Activated naive CD8-positive, alpha-beta T cell treated with anti-CD3 and anti-CD28 coated beads, Interleukin-2, amount 50 U/mL, for 16 hours (primary cell): ENCODE data around the gene C16orf78.

Experiments used
- DNase-seq: peaks from one replicate; pipeline ENCODE4 v3.0.0-alpha.2; 2020; ENCODE audit warnings: low read depth, low spot score

C16orf78 gene

DNA sequence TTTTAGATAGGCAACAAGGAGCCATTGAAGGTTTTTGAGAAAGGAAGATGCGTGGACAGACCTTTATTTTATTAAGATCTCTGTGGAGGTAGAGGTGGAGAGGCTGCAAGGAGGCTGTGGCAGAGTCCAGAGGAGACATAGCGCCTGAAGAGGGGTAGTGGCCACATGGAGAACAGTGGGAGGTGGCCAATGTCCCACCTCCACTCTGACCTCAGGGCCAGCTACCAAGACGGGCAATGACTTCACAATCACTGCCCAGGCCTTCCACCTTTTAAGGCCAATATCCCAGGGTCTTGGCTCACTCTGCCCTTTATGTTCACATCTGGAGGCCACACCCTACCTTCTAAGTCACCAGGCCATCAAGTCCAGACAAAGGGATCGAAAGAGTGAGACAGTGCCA lies at the start of gene C16orf78:
C16orf78 (plus strand) TSS at position 301 of the 400 bp plus-strand sequence. CDS start 136 bp downstream, outside the sequence.
- no peak for DNase-seq

GRCh38 chr16:49324703-49325102 lies 48.9 kb upstream of the C16orf78 start:
- no peak for DNase-seq

GRCh38 chr16:49327466-49327865 lies 46.1 kb upstream of the C16orf78 start:
- DNase-seq, result no peak

GRCh38 chr16:49328325-49328724 lies 45.3 kb upstream of the C16orf78 start:
- DNase-seq, result no peak

DNA sequence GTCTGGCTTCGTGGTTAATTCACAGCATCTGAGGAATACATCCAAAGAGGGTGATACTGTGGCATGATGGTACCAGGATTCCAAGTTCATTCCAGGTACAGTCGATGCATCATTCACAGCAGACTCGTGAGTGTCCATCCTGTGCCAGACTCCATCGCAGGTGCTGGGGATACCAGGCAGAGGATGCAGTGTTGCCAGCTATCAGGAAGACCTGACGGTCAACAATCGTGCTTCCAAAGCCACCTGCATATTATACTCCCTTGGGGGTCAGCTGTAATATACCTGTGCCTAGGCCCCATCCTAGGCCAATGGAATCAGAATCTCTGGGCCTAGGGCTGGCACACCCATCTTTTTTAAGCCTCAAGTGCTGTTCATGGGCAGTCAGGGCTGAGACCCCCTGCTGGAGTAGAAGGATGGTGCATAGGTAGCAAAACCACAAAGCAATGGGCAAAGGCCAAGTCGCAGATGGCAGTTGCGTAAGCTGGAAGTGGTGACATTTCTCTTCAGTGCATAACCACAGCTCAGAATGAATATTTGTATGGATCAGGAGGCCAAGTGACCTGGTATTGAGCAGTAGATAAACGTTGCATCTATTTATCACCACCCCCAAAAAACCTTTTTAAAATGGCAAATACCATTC lies 42.9 kb upstream of the C16orf78 start:
- DNase-seq, result no peak

DNA sequence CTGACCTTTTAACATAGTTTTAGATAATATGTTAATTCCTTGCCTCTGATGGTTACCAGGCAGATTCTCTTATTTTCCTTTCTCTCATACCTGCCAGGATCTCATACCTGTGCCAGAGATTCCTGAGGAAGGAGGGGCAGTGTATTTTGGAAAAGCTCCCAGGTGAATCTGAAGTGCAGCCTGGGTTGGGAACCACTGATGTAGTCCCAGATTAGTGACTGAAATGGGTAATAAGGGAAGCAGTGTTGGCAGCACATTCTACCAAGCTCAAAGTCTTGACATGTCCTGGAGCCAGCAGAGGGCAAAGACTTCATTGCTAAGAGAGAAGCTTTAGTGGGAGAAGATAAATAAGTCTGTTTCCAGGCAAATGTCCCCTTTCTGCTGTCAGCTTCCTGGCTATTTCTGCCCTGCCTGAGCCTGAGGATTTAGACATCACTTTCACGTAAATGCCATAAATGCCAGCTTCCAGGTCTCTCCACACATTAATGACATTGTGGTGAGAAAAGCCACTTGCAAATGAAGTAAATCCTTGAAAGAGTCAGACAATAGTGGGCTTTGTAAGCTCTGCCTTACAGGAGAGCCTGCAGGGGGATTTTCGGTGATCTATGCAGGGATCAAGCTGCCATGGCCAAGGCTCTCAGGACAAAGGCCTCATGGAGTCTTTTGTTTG lies 40.9 kb upstream of the C16orf78 start:
- DNase-seq, result no peak

- DNase-seq, result no peak
Observed at GRCh38 chr16:49333259-49333597, 40.4 kb upstream of the C16orf78 start.

DNA sequence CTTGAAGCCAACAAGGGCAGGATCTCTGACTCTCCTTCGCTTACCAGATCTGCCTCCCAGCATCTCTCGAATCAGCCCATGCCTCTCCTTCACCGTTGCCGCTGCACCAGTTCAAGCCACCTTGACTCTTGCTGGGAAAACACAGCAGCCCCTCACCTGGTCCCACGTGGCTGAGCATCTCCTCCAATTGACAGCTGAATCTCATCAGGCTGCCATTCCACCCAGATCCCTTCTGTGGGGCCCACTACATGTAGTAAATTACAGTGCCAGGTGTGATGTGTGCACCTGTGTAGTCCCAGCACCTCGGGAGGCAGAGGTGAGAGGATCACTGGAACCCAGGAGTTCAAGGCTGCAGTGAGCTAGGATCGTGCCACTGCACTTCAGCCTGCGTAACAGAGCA lies 37.8 kb upstream of the C16orf78 start:
- DNase-seq, result no peak

GRCh38 chr16:49336581-49336980 lies 37.0 kb upstream of the C16orf78 start:
- no peak for DNase-seq

- DNase-seq, result no peak
Observed at GRCh38 chr16:49337814-49338350, 35.7 kb upstream of the C16orf78 start.

DNA sequence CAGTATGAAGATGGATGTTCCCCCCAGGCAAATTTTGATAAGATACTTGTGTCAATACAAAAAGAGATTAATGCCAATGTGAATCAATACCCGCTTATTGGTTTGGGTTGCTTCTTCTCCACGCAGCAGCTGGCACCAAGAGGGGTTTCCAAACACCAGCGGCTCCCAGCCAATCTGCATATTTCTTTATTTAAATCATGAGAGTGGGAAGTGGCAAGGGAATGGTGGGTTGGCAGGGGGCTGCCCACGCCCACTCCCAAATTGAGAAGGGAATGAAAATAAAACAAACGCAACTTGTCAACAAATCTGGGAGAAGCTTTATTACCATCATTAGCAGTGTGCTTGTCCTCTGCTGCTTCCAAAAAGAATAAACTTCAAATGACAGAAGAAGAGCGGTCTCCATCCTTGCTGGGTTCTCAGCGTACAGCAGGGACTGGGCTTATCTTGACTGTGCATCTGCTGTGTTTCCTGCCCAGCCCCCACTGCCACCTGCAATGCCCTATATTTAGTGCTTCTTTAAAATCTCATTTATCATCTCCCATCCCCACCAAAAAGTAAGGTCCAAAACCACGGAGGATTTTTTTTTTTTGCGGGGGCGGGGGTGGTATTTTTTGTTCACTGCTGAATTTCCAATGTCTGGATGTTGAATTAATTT lies 34.9 kb upstream of the C16orf78 start:
- DNase-seq, result no peak

GRCh38 chr16:49340466-49340865 lies 33.1 kb upstream of the C16orf78 start:
- DNase-seq, result no peak

GRCh38 chr16:49341706-49342105 lies 31.9 kb upstream of the C16orf78 start:
- no peak for DNase-seq

DNA sequence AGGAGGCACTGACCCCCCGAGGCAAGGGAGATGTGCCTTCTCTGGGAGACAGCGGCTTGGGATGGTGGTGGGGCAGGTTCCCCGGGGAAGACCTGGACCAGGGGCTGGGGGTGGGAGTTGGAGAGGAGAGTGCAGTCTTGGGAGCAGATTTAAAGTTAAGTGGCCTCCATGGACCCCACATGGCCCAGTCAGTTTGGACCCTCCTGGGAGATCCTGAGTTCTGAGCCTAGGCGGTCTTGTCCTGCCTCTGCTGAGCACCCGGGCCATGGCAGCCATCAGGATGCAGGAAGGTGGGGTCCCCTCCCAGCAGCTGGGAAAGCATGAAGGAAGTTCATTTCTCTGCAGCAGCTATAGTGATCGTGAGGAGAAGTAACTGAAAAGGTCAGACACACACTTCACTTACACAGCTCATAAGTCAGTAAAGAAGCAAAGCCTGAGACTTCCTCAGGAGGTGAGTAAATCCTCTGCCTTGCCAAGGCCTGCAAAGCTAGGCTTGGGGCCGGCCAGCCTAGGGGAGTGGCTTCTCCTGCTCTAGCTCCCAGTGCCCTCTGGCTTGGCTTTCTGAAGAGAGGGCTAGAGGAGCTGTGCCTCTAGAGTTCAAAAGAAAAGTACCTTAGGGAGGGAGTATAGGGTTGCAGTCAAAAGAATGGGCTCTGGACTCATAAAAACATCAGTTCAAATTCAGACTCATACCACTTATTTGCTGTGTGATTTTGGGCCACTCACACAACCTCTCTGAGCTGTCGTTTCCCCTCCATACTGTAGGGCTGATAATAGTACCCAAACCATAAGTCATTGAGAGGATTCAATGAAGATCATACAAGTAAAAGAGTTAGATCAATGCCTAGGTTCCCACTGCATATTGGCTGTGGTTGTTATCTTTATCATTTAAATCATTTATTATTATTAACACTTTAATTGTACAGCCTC lies 31.0 kb upstream of the C16orf78 start:
- DNase-seq, result no peak

DNA sequence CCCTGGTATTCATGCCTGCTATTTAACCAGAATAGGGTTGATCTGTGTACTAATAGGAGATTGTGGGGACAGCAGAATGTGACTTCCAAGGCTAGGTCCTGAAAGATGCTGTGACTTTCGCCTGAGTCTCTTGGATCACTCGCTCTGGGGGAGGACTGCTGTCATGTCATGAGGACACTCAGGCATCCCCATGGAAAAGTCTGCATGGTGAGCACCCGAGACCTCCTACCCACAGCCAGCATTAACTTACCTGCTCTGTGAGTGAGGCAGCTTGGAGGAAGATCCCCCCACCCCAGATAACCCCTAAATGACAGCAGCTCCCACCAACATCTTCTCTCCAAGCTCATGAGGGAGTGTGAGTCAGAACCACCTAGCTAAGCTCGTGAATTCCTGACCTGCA lies 30.3 kb upstream of the C16orf78 start:
- DNase-seq, result no peak

- DNase-seq, result no peak
Observed at GRCh38 chr16:49344401-49344800, 29.2 kb upstream of the C16orf78 start.

DNA sequence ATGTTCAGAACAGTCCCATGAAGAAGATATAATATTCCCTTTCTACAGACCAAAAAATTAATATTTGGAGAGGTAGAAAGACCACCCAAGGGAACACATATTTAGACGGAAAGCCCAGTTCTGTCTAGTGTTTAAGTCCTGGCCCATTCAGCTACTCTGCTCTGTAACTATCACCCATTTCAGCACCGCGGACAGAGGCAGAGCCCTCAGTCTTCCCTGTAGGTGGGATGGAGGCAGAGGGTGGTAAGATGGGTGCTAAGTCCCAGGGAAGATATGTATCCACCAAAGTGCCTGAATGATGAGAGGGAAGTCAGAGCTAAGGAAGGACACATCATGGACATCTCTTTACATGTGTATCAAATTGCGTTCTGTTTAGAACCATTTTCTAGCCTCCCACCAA lies 27.8 kb upstream of the C16orf78 start:
- no peak for DNase-seq

- no peak for DNase-seq
Observed at GRCh38 chr16:49346459-49346858, 27.1 kb upstream of the C16orf78 start.

- no peak for DNase-seq
Observed at GRCh38 chr16:49347476-49347875, 26.1 kb upstream of the C16orf78 start.

GRCh38 chr16:49348408-49349176 lies 25.0 kb upstream of the C16orf78 start:
- no peak for DNase-seq
